ENCODE measurements around the gene GALNT17.

DNA sequence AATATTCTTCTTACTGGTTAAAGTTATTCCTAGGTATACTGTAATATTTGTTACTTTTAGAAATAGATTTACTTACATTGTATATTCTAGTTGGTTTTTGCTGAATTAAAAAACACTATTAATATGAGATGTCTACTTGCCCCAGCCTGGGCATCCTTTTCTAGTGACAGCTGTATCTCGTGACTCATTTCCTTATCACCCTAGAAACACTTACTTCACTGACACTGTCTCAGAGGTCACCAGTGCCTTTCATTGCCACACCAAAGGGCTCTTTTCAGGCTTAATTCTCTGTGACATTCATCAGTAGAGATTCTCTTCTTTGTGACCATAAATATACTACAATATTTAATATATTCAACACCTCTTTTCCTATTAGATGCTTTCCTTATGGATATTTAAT is 194.7 kb downstream of the GALNT17 start:
- TF ChIP-seq EZH2 (IDR thresholded peaks at IDR 0.05) (no peak), POLR2AphosphoS5 (IDR thresholded peaks at IDR 0.05; ENCODE audit: borderline replicate concordance, low read depth, low read length) (no peak)
